Stromal cell of bone marrow (primary cell): Measurements from ENCODE around the gene CCL16.

Source experiments
- DNase-seq: peaks from one replicate; pipeline ENCODE4 v3.0.0-alpha.2; 2012; ENCODE audit warnings: low read depth

The CCL16 gene

GRCh38 chr17:35934760-35935159, 46.5 kb downstream of the CCL16 start:
- no peak for DNase-seq

GRCh38 chr17:35932586-35932985, 48.7 kb downstream of the CCL16 start:
- DNase-seq = peak; percentile 23

DNA sequence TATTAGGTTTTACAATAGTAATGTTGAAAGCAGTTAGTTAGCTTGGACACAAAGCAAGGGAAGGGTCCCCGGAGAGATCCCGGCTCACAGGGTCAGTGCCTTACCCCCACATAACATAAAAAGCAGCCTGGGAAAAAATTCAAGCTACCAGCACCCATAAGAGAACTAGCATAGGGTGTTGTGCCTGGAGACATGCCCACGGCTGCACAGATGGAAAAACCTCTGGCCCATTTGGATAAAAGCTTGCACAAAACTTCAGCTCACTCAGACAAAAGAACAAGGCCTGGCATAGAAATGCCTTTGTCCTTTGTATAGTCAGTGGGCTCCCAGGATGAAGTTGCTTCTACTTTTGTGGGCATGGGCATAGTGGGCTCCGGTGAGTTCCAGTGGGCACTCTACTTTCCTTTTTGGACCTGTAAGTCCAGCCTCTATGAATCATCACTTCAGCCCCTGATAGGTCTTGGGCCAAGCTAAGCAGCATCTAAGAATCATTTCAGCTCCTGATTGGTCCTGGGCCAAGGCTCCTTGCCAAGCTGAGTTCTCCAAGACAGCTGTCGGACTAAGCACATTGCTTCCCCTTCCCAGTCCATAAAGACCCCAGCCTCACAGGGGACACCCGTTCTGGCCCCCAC, 49.4 kb downstream of the CCL16 start:
- no peak for DNase-seq

DNA sequence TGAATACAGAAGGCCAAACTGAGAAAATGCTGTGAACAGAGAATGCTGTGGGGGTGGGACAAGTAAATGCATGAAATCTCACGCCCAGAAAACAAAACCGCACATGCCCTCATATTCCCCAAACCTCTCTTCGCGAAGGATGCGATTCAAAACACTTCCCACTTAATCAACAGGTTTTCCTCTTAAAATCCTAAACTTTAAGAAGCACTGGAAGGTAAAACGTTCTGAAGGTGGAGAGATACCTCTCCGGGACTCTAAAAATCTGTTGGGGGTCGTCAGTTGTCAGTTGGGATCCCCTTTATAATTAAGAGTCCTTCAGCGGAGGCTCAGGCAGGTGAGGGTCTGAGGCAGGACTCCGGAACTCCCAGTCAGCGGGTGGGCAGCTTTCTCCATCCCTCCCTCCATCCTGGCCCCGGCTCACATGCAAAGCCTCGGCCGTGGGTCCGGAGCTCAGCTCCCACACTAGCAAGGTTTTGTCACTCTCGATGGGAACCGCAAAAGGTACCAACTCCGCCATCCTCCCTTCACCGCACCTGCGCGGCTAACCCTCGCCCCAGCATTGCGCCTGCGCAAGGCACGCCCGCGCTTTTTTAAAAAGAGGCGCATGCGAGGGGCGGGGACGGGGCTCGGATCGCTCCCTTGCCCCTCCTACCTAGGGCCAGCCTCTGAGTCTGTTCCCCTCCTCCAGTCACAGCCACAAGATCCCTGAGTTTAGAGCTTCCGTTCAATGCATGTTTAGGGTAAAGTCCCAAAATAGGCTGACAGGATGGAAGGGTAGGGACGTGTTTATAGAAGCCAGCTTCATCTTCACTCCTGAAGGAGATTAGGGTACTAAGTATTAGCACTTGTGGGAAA, 50.9 kb downstream of the CCL16 start, which contains the start of gene RDM1:
Gene RDM1, minus strand, starts transcription at position 563 of the 855 bp plus-strand sequence. Its CDS starts 46 bp downstream, at position 517.
- DNase-seq = peak; percentile 19

- no peak for DNase-seq
Observed at GRCh38 chr17:35927714-35928113, 53.6 kb downstream of the CCL16 start.
